ENCODE results near the gene TNS3. TPM values are rescaled to one million over a fixed set of nuclear protein-coding genes. Genes with fewer than 3 reads are reported as not detected.
A peak's percentile ranks its signal among the peaks of the same experiment; 100 is the strongest.

TNS3 gene
- total RNA-seq, 1 experiment from 2014 or later = 9.5 TPM

DNA sequence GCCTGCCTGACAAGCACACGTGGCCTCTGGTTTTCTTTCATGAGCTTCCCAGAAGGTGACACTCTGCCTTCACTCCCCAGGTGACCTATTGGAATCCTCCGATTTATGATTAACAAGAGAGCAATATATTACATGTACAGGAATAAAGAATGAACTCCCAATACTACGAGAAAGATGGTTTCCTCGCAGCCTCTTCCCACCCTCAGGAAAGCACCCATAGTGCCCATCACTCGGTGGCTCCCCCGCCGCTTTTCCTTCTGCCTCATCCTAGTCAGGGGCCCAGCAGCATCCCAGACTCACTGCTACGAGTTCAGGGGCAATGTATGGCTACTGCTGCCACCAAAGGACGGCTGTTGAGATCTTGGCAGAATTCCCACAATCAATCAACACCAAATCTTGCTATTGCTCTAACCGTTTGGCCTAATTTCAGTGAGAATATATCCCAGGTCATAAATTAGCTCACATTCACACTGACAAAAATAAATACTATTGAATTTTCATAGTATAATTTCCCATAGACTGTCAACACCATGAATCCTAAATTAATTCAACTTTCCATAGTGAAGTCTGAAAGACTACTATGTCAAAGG lies 196.3 kb downstream of the TNS3 start:
- H4K8ac ChIP-seq (replicated peaks; ENCODE audit: insufficient read length, low read depth, low read length) = no peak overlapping the region
- no peak overlapping the region for H3K27ac ChIP-seq (ENCODE audit: insufficient read length, low read depth, low read length)
- H3K36me3 Mint-ChIP-seq (ENCODE audit: insufficient read depth in 1 of 3, low read depth in 3 of 3) = no peaks in the 10 kb centered on the region; a peak in 1 of 7 replicates

More for the DNA sequence above, 196.3 kb downstream of the TNS3 start:
- H2BK120ac ChIP-seq (ENCODE audit: low read depth, low read length, poor library complexity, severe bottlenecking) = no peak overlapping the region
- H3K23ac ChIP-seq (ENCODE audit: insufficient read length, low read depth, low read length) = no peak overlapping the region
- DNase-seq = no peak
- H3K23me2 ChIP-seq (ENCODE audit: insufficient read length, low read depth, low read length, poor library complexity, severe bottlenecking) = no peaks in the 10 kb centered on the region
- H4K91ac ChIP-seq (ENCODE audit: insufficient read length, low read depth, low read length) = no peak overlapping the region
- H2AFZ ChIP-seq (ENCODE audit: low read length) = no peak overlapping the region
- no peak overlapping the region for H2BK5ac ChIP-seq (ENCODE audit: insufficient read length, low read length)
- H3K27me3 ChIP-seq (ENCODE audit: insufficient read depth, low read length) = no peaks in the 10 kb centered on the region
- no peak overlapping the region for H4K5ac ChIP-seq (ENCODE audit: insufficient read length, low read depth, low read length)
- no peaks in the 10 kb centered on the region for H3K79me2 ChIP-seq (ENCODE audit: insufficient read depth, low read length)
- H3K9me3 ChIP-seq (ENCODE audit: control insufficient read depth, low read depth, low read length) = no peaks in the 10 kb centered on the region
- no peak overlapping the region for H2BK20ac ChIP-seq (ENCODE audit: low read depth, low read length, poor library complexity, severe bottlenecking)
- TF ChIP-seq CTCF (conservative IDR thresholded peaks at IDR 0.05) = no peak
- Mint-ChIP-seq H3K27me3 (ENCODE audit: low read depth) (0 out of 2 replicates have a peak, but pooled peaks cover 3% of the 10 kb centered on the region), H3K4me1 (peaks cover 9 to 19% of the 10 kb centered on the region in 2 experiments), H3K9me3 (no peaks in the 10 kb centered on the region), H3K4me3 (no peak overlapping the region), H3K27ac (peak overlapping the region in 1 of 3 experiments; percentile 33; a peak in 1 of 7 replicates)
- H3K4me2 ChIP-seq (ENCODE audit: insufficient read depth, insufficient read length, low read length) = no peak overlapping the region
- no peak overlapping the region for H3K18ac ChIP-seq (ENCODE audit: insufficient read length, low read depth, low read length)
- H3K9ac ChIP-seq (ENCODE audit: extremely low read depth, insufficient read length, low read length) = no peak overlapping the region
- H2BK12ac ChIP-seq (ENCODE audit: insufficient read length, low read depth, low read length) = no peak overlapping the region
- peaks cover 5% of the 10 kb centered on the region; the same call in 1 of the 2 replicates for H3K4me1 ChIP-seq (ENCODE audit: insufficient read depth, low read length)
- no peaks in the 10 kb centered on the region for H4K20me1 ChIP-seq (ENCODE audit: control insufficient read depth, insufficient read depth, insufficient read length)
- H3K14ac ChIP-seq (ENCODE audit: insufficient read depth, low read length) = no peak overlapping the region
- no peak overlapping the region for H3K4ac ChIP-seq (ENCODE audit: low read depth, low read length)
- H3K56ac ChIP-seq (ENCODE audit: insufficient read length, low read depth, low read length) = no peak overlapping the region
- H3K79me1 ChIP-seq (ENCODE audit: insufficient read depth, low read depth, low read length, poor library complexity, severe bottlenecking) = no peaks in the 10 kb centered on the region
- no peak overlapping the region for H2AK5ac ChIP-seq (ENCODE audit: insufficient read length, low read length)
- no CpG with 5 or more reads among the region's 10 CpGs for whole genome bisulfite sequencing (ENCODE audit: extremely low coverage, insufficient read length, low lambda C conversion rate)
- no peak overlapping the region for H2BK15ac ChIP-seq (ENCODE audit: low read depth, low read length)
- no peak overlapping the region for H3T11ph ChIP-seq (ENCODE audit: low read length)
